Gastrocnemius medialis (tissue), 4 donors: ENCODE data around the gene OR4K17. TPM values are rescaled to one million over a fixed set of nuclear protein-coding genes. Genes with fewer than 3 reads are reported as not detected.
"Not testable (repeated sequence)": the region's sequence is repeated elsewhere in the genome, so short reads cannot be mapped to it uniquely, and the experiment has no call there.

ENCODE experiments used
- ATAC-seq, 2 donors: fragments of 150-250 bp; one replicate each; pipeline ENCODE4 v1.9.1; 2016
- DNase-seq, 2 donors: peaks; one replicate each; pipeline ENCODE4 v3.0.0-alpha.2; 2019
- H3K27ac ChIP-seq, 4 donors: fragments of 200-600 bp; sonication (generic); 1 replicate in 1 of 4; 2 replicates in 3 of 4; pipeline ENCODE4 v1.5.1; 2016 to 2018; ENCODE audit warnings: mild to moderate bottlenecking in 2 of 4, moderate library complexity in 1 of 4
- H3K27me3 ChIP-seq, 3 donors: fragments of 200-600 bp; sonication (generic) in 2 of 3; 1 replicate in 1 of 3; 2 replicates in 2 of 3; pipeline versions ENCODE4 v1.5.1 to v1.6.0; 2016 to 2019; ENCODE audit warnings: mild to moderate bottlenecking in 1 of 3, moderate library complexity in 1 of 3
- H3K36me3 ChIP-seq, 2 donors: fragments of 200-600 bp; sonication (generic) in 1 of 2; one replicate each; pipeline ENCODE4 v1.5.1; 2017 to 2018
- H3K4me1 ChIP-seq, 2 donors: fragments of 200-600 bp; sonication (generic) in 1 of 2; one replicate each; pipeline ENCODE4 v1.5.1; 2016 to 2017; ENCODE audit warnings: mild to moderate bottlenecking in 2 of 2
- H3K4me3 ChIP-seq, 4 donors: fragments of 200-600 bp; sonication (generic) in 3 of 4; 1 replicate in 1 of 4; 2 replicates in 3 of 4; pipeline ENCODE4 v1.5.1; 2016 to 2019; ENCODE audit warnings: mild to moderate bottlenecking in 2 of 4
- H3K9me3 ChIP-seq, 3 donors: fragments of 200-600 bp; sonication (generic) in 2 of 3; 1 replicate in 1 of 3; 2 replicates in 2 of 3; pipeline ENCODE4 v1.5.1; 2016 to 2019
- CTCF ChIP-seq, 5 experiments: fragments of 450-650 bp in 3 of 5; fragments of 200-600 bp in 2 of 5; sonication (generic) in 2 of 5; IDR thresholded peaks in 4 of 5; conservative IDR thresholded peaks in 1 of 5; 1 replicate in 4 of 5; 2 replicates in 1 of 5; pipeline ENCODE4 v1.5.1; 2016 to 2019; ENCODE audit warnings: antibody characterized with exemption in 5 of 5, mild to moderate bottlenecking in 3 of 5, moderate library complexity in 3 of 5
- POLR2A ChIP-seq, 2 donors: fragments of 450-650 bp; IDR thresholded peaks; one replicate each; pipeline ENCODE4 v1.6.1; 2017; ENCODE audit warnings: antibody characterized with exemption in 2 of 2, mild to moderate bottlenecking in 2 of 2, moderate library complexity in 2 of 2
- in situ Hi-C, 4 donors: fragments of 200-750 bp; cut with MboI; loops; one replicate each; pipeline versions ENCODE4 v1.15.0 to v1.8.0; 2017; ENCODE audit warnings: low sequenced_read_pairs in 4 of 4
- intact Hi-C: fragments of 100-400 bp; cut with DNase I; formaldehyde crosslinking; loops from one replicate; pipeline ENCODE4 v1.15.1; 2023; ENCODE audit warnings: low total_unique reads
- total RNA-seq, 4 donors: library from RNA; depleted of rRNA; stranded (reverse); fragments of >200 nt; gene quantifications; one replicate each; pipeline versions ENCODE4 v1.1.0 to v1.2.3, GENCODE V29; 2016

Gene OR4K17
- total RNA-seq: not detected

GRCh38 chr14:20110438-20110837, at the start of gene OR4K17:
OR4K17 (plus strand) TSS chr14:20110739; CDS start chr14:20117500, 6,761 bp downstream.
- H3K27ac ChIP-seq: no peak within 1 kb of the TSS
- H3K9me3 ChIP-seq: no peaks in the 10 kb centered on the region
- no peaks in the 10 kb centered on the region for H3K36me3 ChIP-seq
- intact Hi-C loops: no loop called here
- no peak within 1 kb of the TSS for H3K4me3 ChIP-seq
- no peak for TF ChIP-seq CTCF (IDR thresholded peaks at IDR 0.05 in 4 of 5, conservative IDR thresholded peaks at IDR 0.05 in 1 of 5)
- no peak for TF ChIP-seq POLR2A (IDR thresholded peaks at IDR 0.05)
- ATAC-seq: no peak
- no peak for DNase-seq
- H3K4me1 ChIP-seq: no peaks in the 10 kb centered on the region
- no peaks in the 10 kb centered on the region for H3K27me3 ChIP-seq
- in situ Hi-C loops: no loop called here

- no peak overlapping the region for H3K4me3 ChIP-seq
- H3K27me3 ChIP-seq: no peaks in the 10 kb centered on the region
- H3K4me1 ChIP-seq: no peaks in the 10 kb centered on the region
- DNase-seq: no peak
- H3K27ac ChIP-seq: no peak overlapping the region
- no peaks in the 10 kb centered on the region for H3K9me3 ChIP-seq
- intact Hi-C loops (no loop called here), in situ Hi-C loops (no loop called here)
- TF ChIP-seq CTCF (IDR thresholded peaks at IDR 0.05 in 4 of 5, conservative IDR thresholded peaks at IDR 0.05 in 1 of 5) (no peak), POLR2A (IDR thresholded peaks at IDR 0.05) (no peak)
- ATAC-seq: no peak
- no peaks in the 10 kb centered on the region for H3K36me3 ChIP-seq
Observed at GRCh38 chr14:20092050-20092449, 18.5 kb upstream of the OR4K17 start.

- no peak overlapping the region for H3K27ac ChIP-seq
- ATAC-seq: no peak
- TF ChIP-seq POLR2A (IDR thresholded peaks at IDR 0.05) (no peak), CTCF (IDR thresholded peaks at IDR 0.05 in 4 of 5, conservative IDR thresholded peaks at IDR 0.05 in 1 of 5) (no peak)
- in situ Hi-C loops: no loop called here
- H3K27me3 ChIP-seq: no peaks in the 10 kb centered on the region
- DNase-seq: no peak
- no peaks in the 10 kb centered on the region for H3K36me3 ChIP-seq
- no peak overlapping the region for H3K4me3 ChIP-seq
- intact Hi-C loops: no loop called here
- no peaks in the 10 kb centered on the region for H3K4me1 ChIP-seq
- H3K9me3 ChIP-seq: no peaks in the 10 kb centered on the region
Observed at GRCh38 chr14:20093442-20093841, 17.1 kb upstream of the OR4K17 start.

GRCh38 chr14:20098926-20099770, 11.4 kb upstream of the OR4K17 start:
- H3K36me3 ChIP-seq, ATAC-seq, in situ Hi-C loops, DNase-seq, H3K4me3 ChIP-seq, H3K27me3 ChIP-seq, H3K9me3 ChIP-seq, H3K4me1 ChIP-seq, intact Hi-C loops, H3K27ac ChIP-seq: not testable (repeated sequence)

- no peak for DNase-seq
- H3K27ac ChIP-seq: no peak overlapping the region
- H3K4me1 ChIP-seq: no peaks in the 10 kb centered on the region
- TF ChIP-seq POLR2A (IDR thresholded peaks at IDR 0.05): no peak
- TF ChIP-seq CTCF (IDR thresholded peaks at IDR 0.05 in 4 of 5, conservative IDR thresholded peaks at IDR 0.05 in 1 of 5): no peak
- H3K9me3 ChIP-seq: no peaks in the 10 kb centered on the region
- no peaks in the 10 kb centered on the region for H3K36me3 ChIP-seq
- intact Hi-C loops: no loop called here
- in situ Hi-C loops: no loop called here
- H3K27me3 ChIP-seq: no peaks in the 10 kb centered on the region
- H3K4me3 ChIP-seq: no peak overlapping the region
- no peak for ATAC-seq
Observed at GRCh38 chr14:20112321-20112720, 1.8 kb downstream of the OR4K17 start.
